HEK293 (cell line): ENCODE results near the gene ARL3.

Experiments
- BCL6B ChIP-seq: fragments of 450-650 bp; formaldehyde crosslinking; IDR thresholded peaks from 2 replicates; pipeline ENCODE4 v1.5.1; 2017; ENCODE audit warnings: missing biosample characterization, missing genetic modification characterization
- ELK4 ChIP-seq: IDR thresholded peaks from 2 replicates; pipeline ENCODE4 v1.6.1; 2011; ENCODE audit warnings: mild to moderate bottlenecking, low read depth, low read length, borderline replicate concordance
- SP7 ChIP-seq: fragments of 450-650 bp; formaldehyde crosslinking; IDR thresholded peaks from 2 replicates; pipeline ENCODE4 v1.5.1; 2016; ENCODE audit warnings: missing biosample characterization, missing genetic modification characterization
- ZBTB21 ChIP-seq: fragments of 450-650 bp; formaldehyde crosslinking; IDR thresholded peaks from 2 replicates; pipeline ENCODE4 v1.5.1; 2017; ENCODE audit warnings: missing biosample characterization, missing genetic modification characterization
- ZBTB26 ChIP-seq: fragments of 450-650 bp; formaldehyde crosslinking; optimal IDR thresholded peaks from 2 replicates; pipeline ENCODE3; 2016; ENCODE audit warnings: missing biosample characterization, mild to moderate bottlenecking, missing genetic modification characterization
- ZBTB6 ChIP-seq: fragments of 450-650 bp; formaldehyde crosslinking; IDR thresholded peaks from 2 replicates; pipeline ENCODE4 v1.5.1; 2017; ENCODE audit warnings: missing biosample characterization, missing genetic modification characterization
- ZNF132 ChIP-seq: fragments of 450-650 bp; formaldehyde crosslinking; IDR thresholded peaks from 2 replicates; pipeline ENCODE4 v1.5.1; 2017; ENCODE audit warnings: missing biosample characterization, missing genetic modification characterization, borderline replicate concordance
- ZNF146 ChIP-seq: fragments of 450-650 bp; formaldehyde crosslinking; IDR thresholded peaks from 2 replicates; pipeline ENCODE4 v1.5.1; 2016; ENCODE audit warnings: missing biosample characterization, missing genetic modification characterization
- ZNF23 ChIP-seq: fragments of 450-650 bp; formaldehyde crosslinking; IDR thresholded peaks from 2 replicates; pipeline ENCODE4 v1.5.1; 2016; ENCODE audit warnings: missing biosample characterization, missing genetic modification characterization, borderline replicate concordance
- ZNF248 ChIP-seq: fragments of 450-650 bp; formaldehyde crosslinking; IDR thresholded peaks from 2 replicates; pipeline ENCODE4 v1.5.1; 2017; ENCODE audit warnings: missing biosample characterization, missing genetic modification characterization
- ZNF26 ChIP-seq: fragments of 450-650 bp; formaldehyde crosslinking; IDR thresholded peaks from 2 replicates; pipeline ENCODE4 v1.5.1; 2016; ENCODE audit warnings: missing biosample characterization, missing genetic modification characterization
- ZNF341 ChIP-seq: fragments of 450-650 bp; formaldehyde crosslinking; IDR thresholded peaks from 2 replicates; pipeline ENCODE4; 2016; ENCODE audit warnings: low read depth, missing biosample characterization, missing genetic modification characterization
- ZNF362 ChIP-seq: fragments of 450-650 bp; formaldehyde crosslinking; IDR thresholded peaks from 2 replicates; pipeline ENCODE4 v1.5.1; 2016; ENCODE audit warnings: missing biosample characterization, missing genetic modification characterization
- ZNF398 ChIP-seq: fragments of 450-650 bp; formaldehyde crosslinking; IDR thresholded peaks from 2 replicates; pipeline ENCODE4 v1.5.1; 2017; ENCODE audit warnings: missing biosample characterization, missing genetic modification characterization
- ZNF416 ChIP-seq: fragments of 450-650 bp; formaldehyde crosslinking; IDR thresholded peaks from 2 replicates; pipeline ENCODE4 v1.5.1; 2016; ENCODE audit warnings: missing biosample characterization, missing genetic modification characterization
- ZNF426 ChIP-seq: fragments of 450-650 bp; formaldehyde crosslinking; IDR thresholded peaks from 2 replicates; pipeline ENCODE4 v1.5.1; 2017; ENCODE audit warnings: missing biosample characterization, missing genetic modification characterization, mild to moderate bottlenecking, inconsistent platforms, moderate library complexity
- ZNF48 ChIP-seq: fragments of 450-650 bp; formaldehyde crosslinking; IDR thresholded peaks from 2 replicates; pipeline ENCODE4 v1.5.1; 2016; ENCODE audit warnings: missing biosample characterization, missing genetic modification characterization
- ZNF510 ChIP-seq: fragments of 450-650 bp; formaldehyde crosslinking; IDR thresholded peaks from 2 replicates; pipeline ENCODE4 v1.5.1; 2018; ENCODE audit warnings: mild to moderate bottlenecking, missing genetic modification characterization, missing biosample characterization; ENCODE audit not compliant: insufficient replicate concordance
- ZNF548 ChIP-seq: fragments of 450-650 bp; formaldehyde crosslinking; IDR thresholded peaks from 2 replicates; pipeline ENCODE4 v1.5.1; 2016; ENCODE audit warnings: missing biosample characterization, missing genetic modification characterization
- ZNF549 ChIP-seq: fragments of 450-650 bp; IDR thresholded peaks from 2 replicates; pipeline ENCODE4 v1.5.1; 2018; ENCODE audit warnings: missing biosample characterization, missing genetic modification characterization, mild to moderate bottlenecking, inconsistent platforms, moderate library complexity
- ZNF610 ChIP-seq: fragments of 450-650 bp; formaldehyde crosslinking; IDR thresholded peaks from 2 replicates; pipeline ENCODE4 v1.5.1; 2016; ENCODE audit warnings: missing biosample characterization, missing genetic modification characterization, borderline replicate concordance
- ZNF623 ChIP-seq: fragments of 450-650 bp; formaldehyde crosslinking; IDR thresholded peaks from 2 replicates; pipeline ENCODE4 v1.5.1; 2016; ENCODE audit warnings: missing biosample characterization, missing genetic modification characterization
- ZNF629 ChIP-seq: fragments of 450-650 bp; formaldehyde crosslinking; IDR thresholded peaks from 2 replicates; pipeline ENCODE4 v1.5.1; 2017; ENCODE audit warnings: missing biosample characterization, missing genetic modification characterization
- ZNF670 ChIP-seq: fragments of 450-650 bp; formaldehyde crosslinking; IDR thresholded peaks from 2 replicates; pipeline ENCODE4 v1.5.1; 2016; ENCODE audit warnings: missing biosample characterization, missing genetic modification characterization, low read depth
- ZNF785 ChIP-seq: fragments of 450-650 bp; formaldehyde crosslinking; IDR thresholded peaks from 2 replicates; pipeline ENCODE4 v1.5.1; 2016; ENCODE audit warnings: missing biosample characterization, missing genetic modification characterization
- ZNF791 ChIP-seq: fragments of 450-650 bp; formaldehyde crosslinking; IDR thresholded peaks from 2 replicates; pipeline ENCODE4 v1.5.1; 2016; ENCODE audit warnings: missing biosample characterization, missing genetic modification characterization
- ZSCAN16 ChIP-seq: fragments of 450-650 bp; formaldehyde crosslinking; IDR thresholded peaks from 2 replicates; pipeline ENCODE4 v1.5.1; 2016; ENCODE audit warnings: missing biosample characterization, missing genetic modification characterization
- ZSCAN5A ChIP-seq: fragments of 450-650 bp; formaldehyde crosslinking; IDR thresholded peaks from 2 replicates; pipeline ENCODE4 v1.5.1; 2016; ENCODE audit warnings: missing biosample characterization, missing genetic modification characterization

Gene ARL3

GRCh38 chr10:102644646-102645387 is 69.4 kb downstream of the ARL3 start (continued):
- TF ChIP-seq ZNF26 = no peak
- no peak for TF ChIP-seq ZNF791 (tag by site-specific recombination)
- TF ChIP-seq ZBTB21 = no peak
- no peak for TF ChIP-seq ZNF48 (tag by site-specific recombination)
- TF ChIP-seq ZNF785 = peak; percentile 96
- no peak for TF ChIP-seq ZNF549 (tag by site-specific recombination)
- no peak; the same call in 1 of the 2 replicates for TF ChIP-seq ZSCAN16
- TF ChIP-seq ELK4 = no peak
- TF ChIP-seq ZNF398 (tag by site-specific recombination) = peak; percentile 70
- no peak for TF ChIP-seq ZNF623 (tag by site-specific recombination)
- no peak for TF ChIP-seq ZNF510 (tag by site-specific recombination)
- peak; percentile 97 for TF ChIP-seq ZBTB26
- TF ChIP-seq SP7 = peak; percentile 84; the same call in 1 of the 2 replicates
- no peak for TF ChIP-seq ZNF248 (tag by site-specific recombination)
- no peak for TF ChIP-seq ZNF341 (tag by site-specific recombination)
- no peak for TF ChIP-seq ZNF610 (tag by site-specific recombination)
- no peak for TF ChIP-seq ZNF426 (tag by site-specific recombination)
- peak; percentile 83; the same call in 1 of the 2 replicates for TF ChIP-seq ZSCAN5A (tag by site-specific recombination)
- TF ChIP-seq ZNF23 (tag by site-specific recombination) = no peak
- no peak for TF ChIP-seq ZNF416 (tag by site-specific recombination)
- TF ChIP-seq BCL6B = no peak
- no peak for TF ChIP-seq ZNF670 (tag by site-specific recombination)
- TF ChIP-seq ZBTB6 (tag by site-specific recombination) = 0 out of 2 replicates have a peak, but pooled peaks have one; percentile 37
- TF ChIP-seq ZNF146 (tag by site-specific recombination) = no peak
- no peak for TF ChIP-seq ZNF548 (tag by site-specific recombination)
- no peak for TF ChIP-seq ZNF132
- no peak for TF ChIP-seq ZNF362 (tag by site-specific recombination)
- TF ChIP-seq ZNF629 (tag by site-specific recombination) = peak; percentile 72; the same call in 1 of the 2 replicates
